H1 (cell line): ENCODE data around the gene ZFYVE21. TPM values are rescaled to one million over a fixed set of nuclear protein-coding genes. Genes with fewer than 3 reads are reported as not detected.
A peak's percentile ranks its signal among the peaks of the same experiment; 100 is the strongest.

Experiments used
- CTCF ChIA-PET: fragments of 300-600 bp; sonication (Branson Sonifier 250); formaldehyde crosslinking; loops from one replicate; lab custom pipeline; 2021; ENCODE audit not compliant: partially characterized antibody; lab: Charles Lee
- POLR2A ChIA-PET: fragments of 300-600 bp; sonication (Branson Sonifier 250); formaldehyde crosslinking; loops from one replicate; lab custom pipeline; 2021; ENCODE audit warnings: inconsistent platforms; ENCODE audit not compliant: partially characterized antibody; lab: Charles Lee
- DNase-seq, 2 experiments: peaks; one replicate each; pipeline versions ENCODE4 v3.0.0 to v3.0.0-alpha.2; 2010 to 2022; ENCODE audit warnings: low spot score in 2 of 2, low read depth in 1 of 2, mixed read lengths in 1 of 2
- FAIRE-seq: peaks from 2 replicates; lab custom pipeline; 2011; peaks lifted over from hg19 to GRCh38; lab: Jason Lieb, UNC
- H2AFZ ChIP-seq: 2 replicates; pipeline ENCODE4 v1.8.1; 2012; ENCODE audit warnings: low read length, inconsistent platforms
- H2AK5ac ChIP-seq: 2 replicates; pipeline ENCODE4 v1.6.1; 2013; ENCODE audit warnings: low read depth, low read length
- H2BK120ac ChIP-seq: replicated peaks from 2 replicates; pipeline ENCODE3; 2013; ENCODE audit warnings: low read depth, low read length, inconsistent platforms
- H2BK12ac ChIP-seq: 2 replicates; pipeline ENCODE4 v1.6.1; 2013; ENCODE audit warnings: low read depth, low read length
- H2BK15ac ChIP-seq: 2 replicates; pipeline ENCODE4 v1.6.1; 2013; ENCODE audit warnings: low read length
- H2BK20ac ChIP-seq: 2 replicates; pipeline ENCODE4 v1.6.1; 2013; ENCODE audit warnings: low read length
- H2BK5ac ChIP-seq: 2 replicates; pipeline ENCODE4 v1.6.1; 2013; ENCODE audit warnings: low read depth, low read length
- H3K14ac ChIP-seq: 2 replicates; pipeline ENCODE4 v1.6.1; 2013; ENCODE audit warnings: inconsistent platforms; ENCODE audit not compliant: insufficient read length
- H3K18ac ChIP-seq: 2 replicates; pipeline ENCODE4 v1.6.1; 2013; ENCODE audit warnings: low read length; ENCODE audit errors: extremely low read depth
- H3K23ac ChIP-seq: 2 replicates; pipeline ENCODE4 v1.6.1; 2013; ENCODE audit warnings: inconsistent platforms; ENCODE audit not compliant: insufficient read length
- H3K23me2 ChIP-seq: 2 replicates; pipeline ENCODE4 v1.6.1; 2013; ENCODE audit warnings: low read depth, low read length
- H3K27ac ChIP-seq: 2 replicates; pipeline ENCODE4 v1.6.1; 2011; ENCODE audit warnings: low read depth, low read length, inconsistent platforms
- H3K27me3 ChIP-seq, 4 experiments: replicated peaks in 1 of 4; 1 replicate in 1 of 4; 2 replicates in 3 of 4; pipeline versions ENCODE4 v1.6.1 to v1.8.1; 2011 to 2013; ENCODE audit warnings: low read length in 3 of 4, mild to moderate bottlenecking in 3 of 4, inconsistent platforms in 2 of 4, mixed read lengths in 2 of 4, moderate library complexity in 1 of 4; ENCODE audit not compliant: control insufficient read depth in 3 of 4, insufficient read depth in 3 of 4; ENCODE audit errors: extremely low read depth in 1 of 4
- H3K36me3 ChIP-seq, 4 experiments: 2 replicates each; pipeline versions ENCODE4 v1.6.1 to v1.8.1; 2011 to 2013; ENCODE audit warnings: mild to moderate bottlenecking in 4 of 4, low read length in 3 of 4, moderate library complexity in 2 of 4, control low read depth in 1 of 4, inconsistent platforms in 1 of 4; ENCODE audit not compliant: insufficient read depth in 4 of 4, control insufficient read depth in 2 of 4
- H3K4ac ChIP-seq: replicated peaks from 2 replicates; pipeline ENCODE3; 2013; ENCODE audit warnings: low read length, low read depth, mixed read lengths, inconsistent platforms; ENCODE audit not compliant: insufficient read length
- H3K4me1 ChIP-seq, 4 experiments: replicated peaks in 1 of 4; 1 replicate in 1 of 4; 2 replicates in 3 of 4; pipeline versions ENCODE4 v1.6.1 to v1.8.1; 2011 to 2013; ENCODE audit warnings: low read length in 3 of 4, inconsistent platforms in 2 of 4, mixed read lengths in 1 of 4; ENCODE audit not compliant: insufficient read depth in 4 of 4, control insufficient read depth in 3 of 4
- H3K4me2 ChIP-seq, 2 experiments: 2 replicates each; pipeline versions ENCODE4 v1.6.1 to v1.8.1; 2011 to 2013; ENCODE audit warnings: low read depth in 2 of 2, low read length in 2 of 2, control low read depth in 1 of 2, inconsistent platforms in 1 of 2, mild to moderate bottlenecking in 1 of 2; ENCODE audit not compliant: insufficient read depth in 1 of 2
- H3K4me3 ChIP-seq, 4 experiments: fragments of 200-600, 300-600 bp in 1 of 4; sonication (generic), shearing (Covaris generic), sonication (Bioruptor Twin) in 1 of 4; 2 replicates each; pipeline versions ENCODE4 v1.5.1 to v1.8.1; 2011 to 2016; ENCODE audit warnings: low read length in 4 of 4, low read depth in 3 of 4, control low read depth in 2 of 4, inconsistent platforms in 2 of 4, mild to moderate bottlenecking in 2 of 4, mixed read lengths in 1 of 4, moderate library complexity in 1 of 4; ENCODE audit not compliant: insufficient read depth in 2 of 4; ENCODE audit errors: extremely low read depth in 1 of 4
- H3K56ac ChIP-seq: replicated peaks from 2 replicates; pipeline ENCODE3; 2013; ENCODE audit warnings: low read depth, mild to moderate bottlenecking, mixed read lengths, low read length, inconsistent platforms; ENCODE audit not compliant: insufficient read length
- H3K79me1 ChIP-seq: 2 replicates; pipeline ENCODE4 v1.6.1; 2013; ENCODE audit warnings: low read depth, low read length, control low read depth
- H3K79me2 ChIP-seq, 2 experiments: 2 replicates each; pipeline versions ENCODE4 v1.6.1 to v1.8.1; 2012 to 2013; ENCODE audit warnings: low read length in 2 of 2, mild to moderate bottlenecking in 2 of 2, inconsistent platforms in 1 of 2; ENCODE audit not compliant: insufficient read depth in 2 of 2, control insufficient read depth in 1 of 2
- H3K9ac ChIP-seq, 4 experiments: replicated peaks in 1 of 4; 1 replicate in 1 of 4; 2 replicates in 3 of 4; pipeline versions ENCODE4 v1.6.1 to v1.8.1; 2011 to 2013; ENCODE audit warnings: low read depth in 3 of 4, low read length in 3 of 4, control low read depth in 2 of 4, mild to moderate bottlenecking in 2 of 4, moderate library complexity in 2 of 4, inconsistent platforms in 1 of 4; ENCODE audit errors: extremely low read depth in 1 of 4
- H3K9me3 ChIP-seq, 2 experiments: 2 replicates each; pipeline versions ENCODE4 v1.6.1 to v1.8.1; 2012 to 2013; ENCODE audit warnings: mild to moderate bottlenecking in 2 of 2, moderate library complexity in 2 of 2, control low read depth in 1 of 2, inconsistent platforms in 1 of 2, low read depth in 1 of 2, low read length in 1 of 2, mixed read lengths in 1 of 2; ENCODE audit not compliant: insufficient read depth in 2 of 2
- H4K20me1 ChIP-seq, 2 experiments: replicated peaks in 1 of 2; 2 replicates each; pipeline versions ENCODE3 to v1.8.1; 2011 to 2013; ENCODE audit warnings: inconsistent platforms in 2 of 2, low read length in 2 of 2, mild to moderate bottlenecking in 1 of 2; ENCODE audit not compliant: insufficient read depth in 2 of 2, control insufficient read depth in 1 of 2
- H4K5ac ChIP-seq: 2 replicates; pipeline ENCODE4 v1.6.1; 2013; ENCODE audit warnings: low read length, low read depth, mixed read lengths, inconsistent platforms; ENCODE audit not compliant: insufficient read length
- H4K8ac ChIP-seq: 2 replicates; pipeline ENCODE4 v1.8.0; 2013; ENCODE audit warnings: mild to moderate bottlenecking, moderate library complexity, low read length, inconsistent platforms; ENCODE audit not compliant: insufficient read depth; ENCODE audit errors: extremely low read depth
- H4K91ac ChIP-seq: replicated peaks from 2 replicates; pipeline ENCODE3; 2013; ENCODE audit warnings: low read length, mixed read lengths, inconsistent platforms; ENCODE audit not compliant: insufficient read length
- EGR1 ChIP-seq: IDR thresholded peaks from 2 replicates; pipeline ENCODE4 v1.6.1; 2011; ENCODE audit warnings: low read depth, low read length, borderline replicate concordance
- EP300 ChIP-seq, 2 experiments: IDR thresholded peaks; 1 replicate in 1 of 2; 2 replicates in 1 of 2; pipeline ENCODE4 v1.6.1; 2011 to 2012; ENCODE audit warnings: low read depth in 2 of 2, low read length in 2 of 2, mild to moderate bottlenecking in 2 of 2, borderline replicate concordance in 1 of 2, inconsistent platforms in 1 of 2, moderate library complexity in 1 of 2
- EZH2 ChIP-seq: fragments of 200-600 bp; sonication (generic); IDR thresholded peaks from 2 replicates; pipeline ENCODE4 v1.7.1; 2012; ENCODE audit warnings: low read depth, mild to moderate bottlenecking, moderate library complexity, low read length, inconsistent platforms; ENCODE audit not compliant: severe bottlenecking
- GABPA ChIP-seq: IDR thresholded peaks from 2 replicates; pipeline ENCODE4 v1.6.1; 2011; ENCODE audit warnings: mild to moderate bottlenecking, low read length, moderate library complexity, borderline replicate concordance; ENCODE audit not compliant: insufficient read depth
- NRF1 ChIP-seq: IDR thresholded peaks from 2 replicates; pipeline ENCODE4 v1.6.1; 2011; ENCODE audit warnings: mild to moderate bottlenecking, low read depth, low read length, improper control_type of control experiment
- POLR2A ChIP-seq, 2 experiments: IDR thresholded peaks; 1 replicate in 1 of 2; 2 replicates in 1 of 2; pipeline ENCODE4 v1.6.1; 2011; ENCODE audit warnings: low read depth in 2 of 2, low read length in 2 of 2, mild to moderate bottlenecking in 2 of 2; ENCODE audit errors: control extremely low read depth in 1 of 2
- RAD21 ChIP-seq, 2 experiments: IDR thresholded peaks in 1 of 2; conservative IDR thresholded peaks in 1 of 2; 2 replicates each; pipeline ENCODE4 v1.6.1; 2011; ENCODE audit warnings: low read depth in 2 of 2, low read length in 2 of 2, improper control_type of control experiment in 1 of 2, inconsistent platforms in 1 of 2, mild to moderate bottlenecking in 1 of 2, moderate library complexity in 1 of 2
- RXRA ChIP-seq: IDR thresholded peaks from 2 replicates; pipeline ENCODE4 v1.6.1; 2011; ENCODE audit warnings: low read depth, mild to moderate bottlenecking, low read length, moderate library complexity; ENCODE audit not compliant: insufficient read depth
- SRF ChIP-seq: IDR thresholded peaks from 2 replicates; pipeline ENCODE4 v1.6.1; 2011; ENCODE audit warnings: mild to moderate bottlenecking, low read depth, low read length, moderate library complexity
- WGBS, 2 experiments: shearing (Covaris generic) in 1 of 2; methylation state at CpG; one replicate each; pipeline versions ENCODE4 v1.1.6 to v1.1.7; 2013 to 2015; ENCODE audit warnings: low lambda C conversion rate in 2 of 2, mixed read lengths in 2 of 2, inconsistent platforms in 1 of 2, low coverage in 1 of 2, missing lambda C conversion rate in 1 of 2; ENCODE audit not compliant: insufficient replicate concordance in 2 of 2, insufficient coverage in 1 of 2, insufficient read length in 1 of 2; ENCODE audit errors: extremely low coverage in 1 of 2, missing lambda C conversion rate in 1 of 2; 5-methylcytosine and 5-hydroxymethylcytosine counted together
- polyA plus RNA-seq, 7 experiments: library from polyadenylated mRNA; depleted of rRNA in 3 of 7; stranded (reverse) in 5 of 7; unstranded in 2 of 7; fragments of >200 nt in 5 of 7; fragments of 200-250 nt in 2 of 7; gene quantifications; 1 replicate in 5 of 7; 2 replicates in 1 of 7; 4 replicates in 1 of 7; pipeline versions ENCODE4 v1.2.1 to v1.2.3, GENCODE V29; 2011 to 2013; ENCODE audit warnings: missing spikeins in 2 of 7, mixed read lengths in 2 of 7
- total RNA-seq: library from RNA; stranded (reverse); fragmentation: NEBNext Ultra II Directional; extraction: Animal tissue kit (Norgen Biotek cat#: 25700); gene quantifications from 2 replicates; pipeline ENCODE4 v1.2.1, GENCODE V29; 2021
- TF ChIP-seq, protein P1 (sequence below), 3 experiments: IDR thresholded peaks; 1 replicate in 2 of 3; 2 replicates in 1 of 3; pipeline versions ENCODE4 v1.5.1 to v1.6.1; 2011; ENCODE audit warnings: low read length in 3 of 3, mild to moderate bottlenecking in 3 of 3, inconsistent platforms in 2 of 3, low read depth in 1 of 3, moderate library complexity in 1 of 3; ENCODE audit not compliant: insufficient read depth in 1 of 3; ENCODE audit errors: control extremely low read depth in 1 of 3

Gene ZFYVE21
- total and polyA plus RNA-seq, 2 of the 8 experiments (the other 6 are each of a cell fraction or from before 2014, with no cell fraction given) = 53.4 to 127 TPM

DNA sequence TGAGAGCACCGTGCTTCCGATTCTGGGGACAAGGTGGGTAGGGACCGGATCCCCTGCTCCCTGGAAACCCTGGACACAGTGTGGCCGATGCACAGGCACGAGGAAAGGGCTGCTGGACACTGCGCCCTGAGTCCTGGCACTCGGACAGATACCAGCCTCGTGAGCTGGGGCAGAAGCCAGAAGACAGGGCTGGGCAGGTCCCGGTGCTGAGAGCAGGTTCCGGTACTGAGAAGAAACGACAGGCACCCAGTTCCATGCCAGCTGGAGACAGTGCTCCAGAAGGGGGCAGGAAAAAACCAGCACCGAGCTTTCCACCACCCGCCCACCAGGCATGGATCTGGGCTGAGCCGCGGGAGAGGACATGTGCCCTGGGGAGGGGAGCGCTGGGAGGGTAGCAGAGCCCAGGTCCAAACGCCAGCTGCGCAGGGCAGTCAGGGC lies 6.8 kb upstream of the ZFYVE21 start:
- Histone ChIP-seq H2BK12ac (no peak overlapping the region), H3K9ac (no peak overlapping the region), H2BK20ac (no peak overlapping the region), H3K9me3 (no peaks in the 10 kb centered on the region), H2AK5ac (no peak overlapping the region), H3K4me1 (peaks cover 0 to 9% (median 4%) of the 10 kb centered on the region in 4 experiments; a peak in 5 of 7 replicates), H3K27ac (no peak overlapping the region), H2BK15ac (no peak overlapping the region), H4K8ac (0 out of 2 replicates have a peak overlapping the region, but pooled peaks have one; percentile 64), H3K4ac (no peak overlapping the region), H2BK5ac (no peak overlapping the region), H3K18ac (no peak overlapping the region), H4K20me1 (peaks cover 17 to 54% of the 10 kb centered on the region in 2 experiments), H3K56ac (no peak overlapping the region), H3K79me2 (peaks cover 0 to 8% of the 10 kb centered on the region in 2 experiments; a peak in 1 of 4 replicates), H3K79me1 (peaks cover 11% of the 10 kb centered on the region), H2AFZ (no peak overlapping the region), H3K27me3 (no peaks in the 10 kb centered on the region), H4K5ac (no peak overlapping the region), H3K36me3 (peaks cover 12 to 52% (median 32%) of the 10 kb centered on the region in 4 experiments; a peak in 6 of 8 replicates), H4K91ac (no peak overlapping the region), H3K4me3 (no peak overlapping the region), H2BK120ac (no peak overlapping the region), H3K14ac (no peak overlapping the region), H3K4me2 (no peak overlapping the region), H3K23ac (no peak overlapping the region), H3K23me2 (no peaks in the 10 kb centered on the region)
- FAIRE-seq (no peak), DNase-seq (no peak)
- ChIA-PET CTCF (no interaction called here), POLR2A (interaction anchor here (1.1 to 3.1 kb wide), 2 partner anchors 8 to 10 kb away, joined by 4 to 16 read pairs; no protein-coding TSS in a partner anchor)
- WGBS, 2 experiments = 93% methylated on average over 18 of the region's 18 CpGs; no CpG with 5 or more reads in 1 of the 2 experiments
- TF ChIP-seq GABPA = no peak
- no peak for TF ChIP-seq SRF
- TF ChIP-seq EP300 (IDR thresholded peaks at IDR 0.05; ENCODE audit: borderline replicate concordance in 1 of 2, low read depth in 2 of 2, low read length in 2 of 2) = no peak
- TF ChIP-seq NRF1 = no peak
- TF ChIP-seq EZH2 = no peak
- no peak; a peak in 1 of 3 replicates for TF ChIP-seq POLR2A (IDR thresholded peaks at IDR 0.05; ENCODE audit: control extremely low read depth in 1 of 2, low read depth in 2 of 2, low read length in 2 of 2)
- TF ChIP-seq, protein P1, sequence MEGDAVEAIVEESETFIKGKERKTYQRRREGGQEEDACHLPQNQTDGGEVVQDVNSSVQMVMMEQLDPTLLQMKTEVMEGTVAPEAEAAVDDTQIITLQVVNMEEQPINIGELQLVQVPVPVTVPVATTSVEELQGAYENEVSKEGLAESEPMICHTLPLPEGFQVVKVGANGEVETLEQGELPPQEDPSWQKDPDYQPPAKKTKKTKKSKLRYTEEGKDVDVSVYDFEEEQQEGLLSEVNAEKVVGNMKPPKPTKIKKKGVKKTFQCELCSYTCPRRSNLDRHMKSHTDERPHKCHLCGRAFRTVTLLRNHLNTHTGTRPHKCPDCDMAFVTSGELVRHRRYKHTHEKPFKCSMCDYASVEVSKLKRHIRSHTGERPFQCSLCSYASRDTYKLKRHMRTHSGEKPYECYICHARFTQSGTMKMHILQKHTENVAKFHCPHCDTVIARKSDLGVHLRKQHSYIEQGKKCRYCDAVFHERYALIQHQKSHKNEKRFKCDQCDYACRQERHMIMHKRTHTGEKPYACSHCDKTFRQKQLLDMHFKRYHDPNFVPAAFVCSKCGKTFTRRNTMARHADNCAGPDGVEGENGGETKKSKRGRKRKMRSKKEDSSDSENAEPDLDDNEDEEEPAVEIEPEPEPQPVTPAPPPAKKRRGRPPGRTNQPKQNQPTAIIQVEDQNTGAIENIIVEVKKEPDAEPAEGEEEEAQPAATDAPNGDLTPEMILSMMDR (IDR thresholded peaks at IDR 0.05; ENCODE audit: control extremely low read depth in 1 of 3, insufficient read depth in 1 of 3, low read depth in 1 of 3, low read length in 3 of 3) = no peak
- no peak for TF ChIP-seq RAD21 (IDR thresholded peaks at IDR 0.05 in 1 of 2, conservative IDR thresholded peaks at IDR 0.05 in 1 of 2; ENCODE audit: low read depth in 2 of 2, low read length in 2 of 2)
- TF ChIP-seq RXRA = no peak
- no peak for TF ChIP-seq EGR1
